Retinal pigment epithelial cell (primary cell): ENCODE measurements around the gene SDHAF4.

ENCODE experiments used
- DNase-seq: peaks from one replicate; pipeline ENCODE4 v3.0.0-alpha.2; 2010; ENCODE audit warnings: low read depth
- H3K4me3 ChIP-seq: 2 replicates; pipeline ENCODE4 v1.5.1; 2011; ENCODE audit warnings: mild to moderate bottlenecking, low read length, control low read depth, moderate library complexity
- CTCF ChIP-seq: conservative IDR thresholded peaks from 2 replicates; pipeline ENCODE4 v1.5.1; 2011; ENCODE audit warnings: low read depth, low read length, control low read depth, inconsistent platforms

Gene SDHAF4

GRCh38 chr6:70616728-70617260 is 50.1 kb downstream of the SDHAF4 start:
- TF ChIP-seq CTCF = no peak
- DNase-seq = no peak
- H3K4me3 ChIP-seq = no peak overlapping the region

- no peak overlapping the region for H3K4me3 ChIP-seq
- DNase-seq = no peak
- no peak for TF ChIP-seq CTCF
Observed at GRCh38 chr6:70620746-70621145, 54.0 kb downstream of the SDHAF4 start.

GRCh38 chr6:70622461-70622860 is 55.7 kb downstream of the SDHAF4 start:
- no peak for DNase-seq
- no peak for TF ChIP-seq CTCF
- H3K4me3 ChIP-seq = no peak overlapping the region

- no peak overlapping the region for H3K4me3 ChIP-seq
- no peak for DNase-seq
- TF ChIP-seq CTCF = no peak
Observed at GRCh38 chr6:70625436-70625835, 58.7 kb downstream of the SDHAF4 start.

- TF ChIP-seq CTCF = no peak
Observed at GRCh38 chr6:70627500-70628254, 60.9 kb downstream of the SDHAF4 start.

GRCh38 chr6:70629929-70630328 is 63.2 kb downstream of the SDHAF4 start:
- no peak for TF ChIP-seq CTCF
- no peak overlapping the region for H3K4me3 ChIP-seq
- DNase-seq = no peak

More at GRCh38 chr6:70627500-70628254, 60.9 kb downstream of the SDHAF4 start:
- H3K4me3 ChIP-seq = no peak overlapping the region
- no peak for DNase-seq

- DNase-seq = no peak
- no peak for TF ChIP-seq CTCF
- H3K4me3 ChIP-seq = no peak overlapping the region
Observed at GRCh38 chr6:70633870-70634269, 67.1 kb downstream of the SDHAF4 start.
